ENCODE data around the gene OR10G8.
"Not testable (repeated sequence)": the region's sequence is repeated elsewhere in the genome, so short reads cannot be mapped to it uniquely, and the experiment has no call there.

GRCh38 chr11:124015837-124016236 lies 10.8 kb upstream of the OR10G8 start:
- TF ChIP-seq, protein P1, sequence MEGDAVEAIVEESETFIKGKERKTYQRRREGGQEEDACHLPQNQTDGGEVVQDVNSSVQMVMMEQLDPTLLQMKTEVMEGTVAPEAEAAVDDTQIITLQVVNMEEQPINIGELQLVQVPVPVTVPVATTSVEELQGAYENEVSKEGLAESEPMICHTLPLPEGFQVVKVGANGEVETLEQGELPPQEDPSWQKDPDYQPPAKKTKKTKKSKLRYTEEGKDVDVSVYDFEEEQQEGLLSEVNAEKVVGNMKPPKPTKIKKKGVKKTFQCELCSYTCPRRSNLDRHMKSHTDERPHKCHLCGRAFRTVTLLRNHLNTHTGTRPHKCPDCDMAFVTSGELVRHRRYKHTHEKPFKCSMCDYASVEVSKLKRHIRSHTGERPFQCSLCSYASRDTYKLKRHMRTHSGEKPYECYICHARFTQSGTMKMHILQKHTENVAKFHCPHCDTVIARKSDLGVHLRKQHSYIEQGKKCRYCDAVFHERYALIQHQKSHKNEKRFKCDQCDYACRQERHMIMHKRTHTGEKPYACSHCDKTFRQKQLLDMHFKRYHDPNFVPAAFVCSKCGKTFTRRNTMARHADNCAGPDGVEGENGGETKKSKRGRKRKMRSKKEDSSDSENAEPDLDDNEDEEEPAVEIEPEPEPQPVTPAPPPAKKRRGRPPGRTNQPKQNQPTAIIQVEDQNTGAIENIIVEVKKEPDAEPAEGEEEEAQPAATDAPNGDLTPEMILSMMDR (IDR thresholded peaks at IDR 0.05) = not testable (repeated sequence)
- not testable (repeated sequence) for TF ChIP-seq EP300, POLR2A (IDR thresholded peaks at IDR 0.05)
